ENCODE measurements around the gene ROR2.

GRCh38 chr9:91580136-91580535 lies 369.9 kb downstream of the ROR2 start:
- TF ChIP-seq CTCF (IDR thresholded peaks at IDR 0.05; ENCODE audit: control extremely low read depth in 1 of 3, insufficient read depth in 1 of 3, low read depth in 1 of 3, low read length in 3 of 3) (no peak), SIN3A (conservative IDR thresholded peaks at IDR 0.05 in 1 of 2, IDR thresholded peaks at IDR 0.05 in 1 of 2; ENCODE audit: low read depth in 1 of 2, low read length in 2 of 2) (no peak), POLR2AphosphoS5 (IDR thresholded peaks at IDR 0.05; ENCODE audit: low read depth, low read length) (no peak), TAF1 (IDR thresholded peaks at IDR 0.05; ENCODE audit: low read depth, low read length) (no peak), USF2 (IDR thresholded peaks at IDR 0.05; ENCODE audit: low read length) (no peak), RFX5 (IDR thresholded peaks at IDR 0.05; ENCODE audit: borderline replicate concordance, low read depth, low read length) (no peak), EP300 (IDR thresholded peaks at IDR 0.05; ENCODE audit: borderline replicate concordance in 1 of 2, low read depth in 2 of 2, low read length in 2 of 2) (no peak), RBBP5 (IDR thresholded peaks at IDR 0.05; ENCODE audit: borderline replicate concordance, low read depth, low read length) (no peak), POLR2A (IDR thresholded peaks at IDR 0.05; ENCODE audit: control extremely low read depth in 1 of 2, low read depth in 2 of 2, low read length in 2 of 2) (no peak), ATF2 (IDR thresholded peaks at IDR 0.05; ENCODE audit: low read length) (no peak), KDM5A (IDR thresholded peaks at IDR 0.05; ENCODE audit: low read length) (no peak)

Measured in H1 (cell line).